GM18907 (cell line): ENCODE results near the gene CLPTM1L.
"Not testable (repeated sequence)": the region's sequence is repeated elsewhere in the genome, so short reads cannot be mapped to it uniquely, and the experiment has no call there.

ENCODE experiments used
- ATAC-seq: cut with Tn5 transposase; IDR thresholded peaks from one replicate; pipeline ENCODE4 v1.9.1; 2021; ENCODE audit warnings: mild to moderate bottlenecking, moderate library complexity; ENCODE audit not compliant: unreplicated experiment

CLPTM1L gene

GRCh38 chr5:1293416-1294205, 51.3 kb downstream of the CLPTM1L start:
- no peak for ATAC-seq

- no peak for ATAC-seq
These were observed 52.0 kb downstream of the CLPTM1L start for GRCh38 chr5:1292846-1293415.

- no peak for ATAC-seq
These were observed 52.8 kb downstream of the CLPTM1L start for GRCh38 chr5:1292139-1292538.

- ATAC-seq, result no peak
These were observed 53.3 kb downstream of the CLPTM1L start for GRCh38 chr5:1291611-1292080.

- ATAC-seq, result not testable (repeated sequence)
These were observed 53.9 kb downstream of the CLPTM1L start for GRCh38 chr5:1290956-1291355.

- ATAC-seq, result not testable (repeated sequence)
These were observed 55.3 kb downstream of the CLPTM1L start for GRCh38 chr5:1289559-1289958.

GRCh38 chr5:1288439-1289335, 56.2 kb downstream of the CLPTM1L start:
- no peak for ATAC-seq

GRCh38 chr5:1285883-1286291, 59.0 kb downstream of the CLPTM1L start:
- ATAC-seq, result no peak

GRCh38 chr5:1285141-1285540, 59.8 kb downstream of the CLPTM1L start:
- ATAC-seq, result no peak

- not testable (repeated sequence) for ATAC-seq
These were observed 60.4 kb downstream of the CLPTM1L start for GRCh38 chr5:1284336-1284970.

GRCh38 chr5:1283729-1284041, 61.2 kb downstream of the CLPTM1L start:
- not testable (repeated sequence) for ATAC-seq

- ATAC-seq, result not testable (repeated sequence)
These were observed 61.7 kb downstream of the CLPTM1L start for GRCh38 chr5:1282993-1283728.

- ATAC-seq, result no peak
These were observed 62.5 kb downstream of the CLPTM1L start for GRCh38 chr5:1282131-1282992.

GRCh38 chr5:1281038-1281882, 63.6 kb downstream of the CLPTM1L start:
- no peak for ATAC-seq

- ATAC-seq, result no peak
These were observed 64.5 kb downstream of the CLPTM1L start for GRCh38 chr5:1280177-1281037.

- no peak for ATAC-seq
These were observed 65.3 kb downstream of the CLPTM1L start for GRCh38 chr5:1279443-1280151.
